Stimulated activated CD4-positive, alpha-beta T cell treated with anti-CD3 and anti-CD28 coated beads, Interleukin-2, amount 100 ng/mL, for 24 hours (primary cell): ENCODE data around the gene SND1.

Experiments
- DNase-seq, 2 donors: peaks; one replicate each; pipeline ENCODE4 v3.0.0-alpha.2; 2020

SND1 gene

DNA sequence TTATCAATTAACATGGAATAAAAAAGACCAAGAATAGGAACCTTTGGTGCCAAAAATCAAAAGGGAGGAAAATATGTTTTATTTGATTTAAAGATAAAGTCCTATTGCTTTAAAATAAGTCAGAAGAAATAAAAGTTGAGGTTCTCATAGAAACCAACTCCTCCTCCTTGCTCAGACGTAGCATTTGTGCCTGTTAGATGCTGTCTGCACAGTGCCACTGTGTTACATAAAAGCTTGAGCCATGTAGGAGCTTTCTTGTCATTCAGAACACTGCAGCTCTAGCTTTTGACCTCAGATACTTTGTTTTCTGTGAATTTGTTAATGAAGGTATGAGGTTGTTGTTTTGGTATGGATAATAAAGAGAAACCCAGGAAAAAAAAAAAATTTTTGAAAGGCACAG is 328.9 kb downstream of the SND1 start:
- DNase-seq: no peak

DNA sequence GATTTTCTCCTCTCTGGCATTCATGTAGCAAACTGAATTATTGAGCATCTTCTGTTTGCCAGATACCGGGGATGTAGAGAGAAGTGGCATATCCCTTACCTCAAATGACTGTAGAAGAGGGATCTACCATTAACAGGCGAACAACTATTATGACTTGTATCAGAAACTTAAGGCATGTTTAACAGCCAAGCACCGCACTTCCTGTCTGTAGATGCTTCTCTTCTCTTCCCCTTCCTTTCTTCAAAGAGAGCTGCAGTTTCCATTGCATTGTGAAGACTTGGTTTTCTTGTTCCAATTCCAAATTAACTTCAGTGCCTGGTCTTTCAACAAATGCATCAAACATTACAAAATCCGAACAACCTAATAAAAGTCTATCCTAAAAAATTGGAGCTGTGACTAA is 330.0 kb downstream of the SND1 start:
- DNase-seq: no peak

DNA sequence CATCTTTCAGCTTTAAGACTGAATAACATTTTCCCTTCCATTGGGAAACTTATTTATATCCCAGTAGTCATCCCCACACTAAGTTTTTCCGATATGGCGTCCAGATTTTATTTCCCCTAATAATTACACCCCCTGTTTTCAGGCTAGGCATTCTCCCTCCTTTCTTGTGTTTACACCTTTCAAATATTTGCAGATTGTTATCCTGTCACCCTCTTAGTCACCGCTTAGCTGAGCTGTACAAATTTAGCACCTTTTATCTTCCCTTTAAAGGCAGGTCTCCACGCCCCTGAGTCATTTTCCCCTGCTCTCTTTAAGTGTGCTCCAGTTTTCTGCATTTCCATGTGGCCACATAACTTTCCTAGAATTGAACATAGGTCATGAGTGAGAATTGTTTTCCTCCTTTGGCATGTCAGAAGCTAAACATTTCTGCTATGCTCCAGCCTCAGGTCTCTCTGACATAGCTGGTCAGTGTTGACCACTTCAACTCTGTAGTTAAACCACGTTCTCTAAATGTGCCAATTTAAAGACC is 331.9 kb downstream of the SND1 start:
- no peak for DNase-seq

GRCh38 chr7:127986581-127987521 is 334.9 kb downstream of the SND1 start:
- no peak for DNase-seq

GRCh38 chr7:127988751-127989150 is 336.8 kb downstream of the SND1 start:
- no peak for DNase-seq

DNA sequence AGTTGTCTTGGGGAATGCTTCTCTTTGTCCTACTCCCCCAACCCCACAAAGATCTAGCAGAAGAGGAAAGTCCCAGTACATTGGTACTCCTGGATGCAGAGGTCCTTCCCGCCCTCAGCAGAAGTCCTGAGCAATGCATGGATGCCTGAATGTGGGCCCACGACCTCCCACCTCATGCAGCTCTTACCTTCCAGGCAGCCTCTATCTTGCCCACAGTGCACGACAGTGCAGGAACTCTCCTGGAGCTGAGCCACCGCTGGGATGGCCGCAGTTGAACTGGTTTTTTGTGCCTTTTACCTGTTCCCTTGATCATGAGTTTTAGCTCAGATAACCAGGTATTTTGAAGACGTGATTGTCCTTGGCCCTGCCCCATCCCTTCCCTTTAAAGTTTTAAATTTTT is 341.3 kb downstream of the SND1 start:
- DNase-seq: no peak

- DNase-seq: no peak
These were observed 342.0 kb downstream of the SND1 start for GRCh38 chr7:127993987-127994386.

DNA sequence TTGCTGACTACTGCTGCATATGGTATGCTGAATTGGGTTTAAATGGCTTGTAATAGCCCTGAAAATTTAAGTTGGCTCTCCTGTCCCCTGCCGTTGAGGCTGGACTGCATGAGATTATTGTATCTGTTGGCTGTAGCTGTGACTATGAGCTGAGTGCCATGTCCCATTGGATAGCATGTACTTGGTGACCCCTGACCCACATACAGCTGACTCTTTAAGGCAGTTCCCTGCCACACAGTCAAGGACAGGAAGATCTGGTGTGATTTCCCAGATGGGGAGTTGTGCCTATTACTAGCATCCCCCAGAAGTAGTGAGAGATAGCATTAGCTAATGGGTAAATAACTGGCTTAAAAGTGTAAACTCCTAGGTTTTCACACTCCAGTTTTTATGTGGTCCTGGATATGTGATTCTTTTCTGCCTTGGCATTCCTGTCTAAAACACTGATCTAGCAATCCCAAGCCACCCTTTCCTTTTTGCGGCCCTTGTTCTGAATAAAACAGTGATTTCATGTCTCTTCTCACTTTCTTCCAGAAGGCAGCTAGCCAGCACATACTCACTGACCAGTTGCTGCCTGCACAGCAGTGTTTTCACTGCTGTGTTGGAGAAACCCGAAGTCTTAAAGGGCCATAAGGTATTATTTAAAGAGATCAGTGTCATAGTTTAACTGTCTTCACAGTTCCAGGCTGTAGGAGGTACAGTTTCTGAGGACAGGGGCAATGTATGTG is 343.3 kb downstream of the SND1 start:
- DNase-seq: no peak

DNA sequence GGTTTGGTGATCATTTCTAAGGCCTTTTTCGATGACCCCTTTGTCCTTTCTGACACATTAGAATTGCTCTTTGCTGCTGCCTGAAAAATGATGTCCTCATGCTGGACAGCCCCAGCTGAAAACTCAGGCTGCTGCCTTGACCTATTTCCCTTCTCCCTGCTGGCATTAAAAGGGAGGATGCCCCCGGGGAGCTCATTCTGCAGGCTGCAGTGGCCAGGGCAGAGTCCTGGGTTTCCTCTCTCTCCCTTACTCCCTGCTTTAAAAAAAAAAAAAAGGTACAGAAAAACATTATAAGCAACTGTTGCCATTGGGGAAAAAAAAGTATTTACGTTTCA is 343.9 kb downstream of the SND1 start:
- DNase-seq: no peak

DNA sequence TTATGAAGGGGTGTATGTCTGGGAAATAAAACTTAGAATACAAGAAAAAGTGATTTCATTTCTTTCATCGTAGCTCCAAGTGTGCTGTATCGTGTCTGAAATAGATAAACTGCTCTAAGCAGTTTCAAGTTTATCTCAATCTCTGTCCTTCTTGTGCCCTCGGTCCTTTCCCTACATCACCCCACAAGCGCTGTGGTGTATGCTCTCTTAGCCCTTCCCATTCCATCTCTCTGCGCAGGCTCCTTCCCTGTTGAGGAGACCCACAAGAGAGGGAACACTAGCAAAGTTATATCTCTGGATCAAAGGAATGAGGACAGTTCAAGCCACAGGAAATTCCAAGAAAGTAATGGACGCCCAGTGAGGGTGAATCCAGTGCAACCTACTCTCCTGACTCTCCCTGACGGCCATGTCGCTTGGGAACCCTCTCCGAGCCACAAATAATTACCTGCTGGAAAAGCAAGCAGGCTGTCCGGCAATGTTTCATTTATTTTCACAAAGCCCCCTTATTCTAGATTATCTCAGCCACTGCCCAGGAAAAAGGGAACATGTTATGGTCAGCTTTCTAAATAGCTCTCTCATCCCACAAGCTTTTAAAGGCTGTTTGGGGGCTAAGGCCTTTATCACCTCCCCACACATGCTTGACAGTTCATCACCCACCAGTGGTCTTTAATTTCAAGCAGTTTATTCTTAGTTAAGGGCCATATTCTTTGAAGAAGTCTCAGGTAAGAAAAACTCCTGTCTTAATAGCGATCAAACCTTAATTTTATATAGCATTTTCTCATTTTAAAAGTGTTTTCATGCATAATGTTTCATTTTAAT is 344.5 kb downstream of the SND1 start:
- DNase-seq: no peak

DNA sequence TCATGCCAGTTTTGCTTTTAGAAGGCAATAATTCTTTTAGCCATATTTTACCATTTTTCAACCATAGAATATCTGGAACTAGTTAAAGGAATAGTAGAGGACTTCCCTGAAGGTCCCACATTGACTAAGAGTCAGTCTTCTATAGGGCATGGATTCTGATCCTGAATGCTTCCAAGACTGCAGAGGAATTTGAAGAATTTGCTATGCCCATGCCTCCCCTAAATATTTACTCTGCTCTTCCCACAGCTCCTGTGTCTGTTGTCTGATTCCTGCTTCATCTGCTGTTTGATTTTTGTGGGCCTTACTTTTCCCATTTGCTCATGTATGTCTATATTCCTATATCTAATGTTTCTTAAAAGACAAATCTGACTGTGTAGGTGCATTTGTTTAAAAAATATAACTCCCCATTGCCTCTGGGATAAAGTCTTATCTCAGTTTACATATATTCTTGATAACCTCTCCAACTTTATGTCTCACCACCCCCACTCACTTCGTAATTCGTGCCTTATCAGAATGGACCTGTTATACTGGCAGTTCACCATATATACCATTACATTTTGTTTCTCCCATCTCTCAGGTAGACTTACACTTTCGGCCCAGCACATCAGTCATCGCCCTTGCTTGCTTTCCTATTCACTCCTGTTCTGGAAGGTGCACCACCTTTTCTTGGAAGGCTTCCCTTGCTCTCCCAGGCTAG is 345.4 kb downstream of the SND1 start:
- DNase-seq: no peak

- no peak for DNase-seq
These were observed 346.7 kb downstream of the SND1 start for GRCh38 chr7:127998671-127999070.

- no peak for DNase-seq
These were observed 348.1 kb downstream of the SND1 start for GRCh38 chr7:128000048-128000447.

GRCh38 chr7:128000854-128001265 is 348.9 kb downstream of the SND1 start:
- no peak for DNase-seq

GRCh38 chr7:128003167-128003566 is 351.2 kb downstream of the SND1 start:
- no peak for DNase-seq

- no peak for DNase-seq
These were observed 351.8 kb downstream of the SND1 start for GRCh38 chr7:128003787-128004186.

DNA sequence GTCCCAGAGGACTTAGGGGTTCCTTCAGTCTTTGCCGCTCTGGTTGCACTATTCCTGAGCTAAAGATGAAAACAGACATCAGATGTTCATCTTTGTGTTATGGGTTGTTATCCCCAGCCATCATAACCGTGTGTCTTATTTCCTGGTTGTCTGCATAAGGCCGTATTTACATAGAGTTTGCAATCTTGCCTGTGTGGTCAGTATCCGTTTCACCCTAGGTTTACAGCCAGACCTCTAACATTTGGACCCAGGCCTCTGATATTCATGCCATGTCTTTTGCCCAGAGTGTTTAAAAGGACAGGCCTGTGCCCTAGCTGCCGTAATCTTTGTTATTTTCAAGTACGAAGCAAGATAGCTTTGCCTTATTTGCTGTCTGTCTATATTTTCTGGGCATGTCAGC is 352.6 kb downstream of the SND1 start:
- no peak for DNase-seq

GRCh38 chr7:128005117-128005516 is 353.1 kb downstream of the SND1 start:
- DNase-seq: no peak

- no peak for DNase-seq
These were observed 353.8 kb downstream of the SND1 start for GRCh38 chr7:128005759-128006159.

DNA sequence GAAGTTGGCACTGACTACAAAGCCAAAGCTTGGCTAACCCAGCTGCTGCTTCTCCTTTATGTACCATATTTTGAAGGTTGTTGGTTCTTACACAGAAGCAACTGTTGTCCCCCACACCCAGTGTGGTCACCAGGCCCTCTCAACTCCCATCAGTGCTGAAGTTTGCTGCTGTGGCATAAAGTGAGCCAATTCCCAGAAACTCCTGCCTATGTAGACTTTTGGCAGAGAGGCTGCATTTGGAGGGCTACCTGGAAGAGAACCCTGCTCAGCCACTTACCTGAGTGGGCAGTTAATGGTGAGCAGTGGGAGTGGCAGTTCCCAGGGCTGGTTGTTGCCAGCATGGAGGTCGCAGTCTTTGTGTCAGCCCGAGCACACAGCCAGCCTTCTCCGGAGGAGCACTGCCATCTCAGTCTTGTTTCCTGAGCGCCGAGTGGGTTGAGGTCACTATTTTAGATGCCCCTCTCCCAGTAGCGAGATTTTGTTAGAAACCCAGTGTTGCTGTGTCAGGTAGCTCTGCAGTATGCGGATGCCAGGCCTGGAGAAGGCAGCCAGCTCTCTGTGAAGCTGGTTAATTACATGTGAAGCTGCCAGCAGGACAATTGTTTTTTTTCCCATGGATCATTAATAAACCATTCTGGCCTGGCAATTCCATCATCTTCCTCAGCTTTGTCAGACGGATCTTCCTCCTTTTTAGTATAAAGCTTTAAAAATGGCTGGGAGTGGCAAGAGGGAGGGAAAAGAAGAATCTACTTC is 354.7 kb downstream of the SND1 start:
- DNase-seq: no peak

DNA sequence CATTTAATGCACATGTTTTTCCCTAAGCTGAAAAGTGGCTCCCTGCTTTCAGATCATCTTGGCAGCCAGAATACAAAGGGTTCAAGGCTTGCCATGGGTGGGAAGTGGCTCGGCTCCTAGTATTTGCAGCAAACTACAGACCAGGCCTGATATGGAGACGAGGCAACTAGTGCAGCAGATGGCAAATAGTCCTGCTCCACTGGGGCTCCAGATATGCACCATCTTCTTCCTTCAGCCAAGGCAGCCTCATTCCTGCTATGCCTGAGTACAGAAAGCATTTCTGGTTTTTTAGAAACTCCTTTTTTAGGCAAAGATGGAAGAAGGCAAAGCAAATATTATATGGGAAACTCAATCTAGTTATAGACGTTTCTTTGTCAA is 355.3 kb downstream of the SND1 start:
- no peak for DNase-seq

DNA sequence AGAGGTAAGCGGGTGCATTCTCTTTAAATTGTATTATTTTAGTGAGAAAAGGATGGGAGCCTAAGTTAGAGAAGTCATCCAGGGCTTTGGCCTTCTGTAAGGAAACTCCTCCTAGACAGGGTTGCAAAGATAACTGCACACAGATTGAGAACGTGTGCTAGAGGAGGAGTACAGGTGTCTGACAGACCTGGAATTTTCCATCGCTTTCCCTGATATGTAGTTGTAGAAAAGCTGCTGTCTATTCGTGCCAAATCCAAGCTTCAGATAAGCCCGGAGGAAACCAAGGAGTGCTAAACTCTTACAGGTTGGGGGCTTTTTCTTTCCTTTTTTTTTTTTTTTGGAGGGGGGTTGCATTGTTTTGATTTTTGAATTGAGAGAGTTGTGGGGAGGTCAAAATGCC is 356.1 kb downstream of the SND1 start:
- no peak for DNase-seq
